ENCODE data around the gene CSGALNACT2. TPM values are rescaled to one million over a fixed set of nuclear protein-coding genes. Genes with fewer than 3 reads are reported as not detected.
"Not testable (repeated sequence)": the region's sequence is repeated elsewhere in the genome, so short reads cannot be mapped to it uniquely, and the experiment has no call there.

Gene CSGALNACT2
- total RNA-seq, 2 experiments from 2014 or later = 13.2 to 33.6 TPM

- Histone ChIP-seq H3K27ac (ENCODE audit: low read depth, low read length, poor library complexity, severe bottlenecking) (no peak overlapping the region), H3K9me3 (ENCODE audit: low read length) (peaks cover 7% of the 10 kb centered on the region; the same call in 1 of the 2 replicates), H3K36me3 (ENCODE audit: insufficient read depth, low read length) (peaks cover 92% of the 10 kb centered on the region), H3K4me1 (ENCODE audit: insufficient read depth, low read length, poor library complexity, severe bottlenecking) (no peaks in the 10 kb centered on the region), H3K79me2 (ENCODE audit: insufficient read depth, low read depth, low read length) (no peaks in the 10 kb centered on the region), H2AFZ (ENCODE audit: low read length) (no peak overlapping the region), H3K9me2 (ENCODE audit: insufficient read depth, low read length) (no peaks in the 10 kb centered on the region), H4K20me1 (ENCODE audit: insufficient read depth, low read length) (no peaks in the 10 kb centered on the region), H3K4me2 (ENCODE audit: low read length) (no peak overlapping the region), H3K4me3 (ENCODE audit: low read depth, low read length, poor library complexity, severe bottlenecking) (no peak overlapping the region)
- intact Hi-C loops (cut with micrococcal nuclease; ENCODE audit: unreplicated experiment) = no loop called here
- TF ChIP-seq EZH2phosphoT487 (IDR thresholded peaks at IDR 0.05; ENCODE audit: borderline replicate concordance, low read depth, low read length) (no peak), CTCF (conservative IDR thresholded peaks at IDR 0.05; ENCODE audit: low read length) (no peak)
- POLR2A ChIA-PET = interaction anchor here (1.1 kb wide), 1 partner anchor 29 kb away, joined by 3 read pairs; no protein-coding TSS in a partner anchor
- no TSS peak for BruUV-seq (replicated peaks)
- no peak for DNase-seq (ENCODE audit: low spot score)
- CTCF ChIA-PET (ENCODE audit: unreplicated experiment) = no interaction called here
Measured at GRCh38 chr10:43181146-43181545, 42.9 kb downstream of the CSGALNACT2 start.

DNA sequence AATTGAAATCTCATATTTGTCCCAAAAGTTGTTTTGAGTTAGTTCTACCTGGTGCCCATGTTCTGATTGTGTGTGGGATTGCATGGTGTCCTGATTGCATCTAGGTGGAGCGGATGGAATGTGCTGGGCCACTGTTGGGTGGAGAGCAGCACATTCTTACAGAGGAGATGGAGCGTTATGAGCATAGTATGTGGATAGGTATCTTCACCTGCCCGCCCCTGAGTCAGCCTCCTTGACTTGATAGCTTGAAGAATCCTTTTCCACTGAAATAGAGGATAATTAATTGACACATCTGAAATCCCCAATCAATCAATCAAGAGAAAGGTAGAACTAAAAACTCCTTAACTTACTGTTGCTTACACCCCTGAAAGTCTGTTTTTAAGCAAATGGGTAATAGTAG, 45.5 kb downstream of the CSGALNACT2 start:
- H2AFZ ChIP-seq (ENCODE audit: low read length); H3K4me1 ChIP-seq (ENCODE audit: insufficient read depth, low read length, poor library complexity, severe bottlenecking); H3K27ac ChIP-seq (ENCODE audit: low read depth, low read length, poor library complexity, severe bottlenecking); H3K4me2 ChIP-seq (ENCODE audit: low read length); H3K79me2 ChIP-seq (ENCODE audit: insufficient read depth, low read depth, low read length); DNase-seq (ENCODE audit: low spot score); BruUV-seq (replicated peaks); H3K9me3 ChIP-seq (ENCODE audit: low read length); POLR2A ChIA-PET; H3K4me3 ChIP-seq (ENCODE audit: low read depth, low read length, poor library complexity, severe bottlenecking); H4K20me1 ChIP-seq (ENCODE audit: insufficient read depth, low read length); CTCF ChIA-PET (ENCODE audit: unreplicated experiment); H3K9me2 ChIP-seq (ENCODE audit: insufficient read depth, low read length); intact Hi-C loops (cut with micrococcal nuclease; ENCODE audit: unreplicated experiment): not testable (repeated sequence)
- peaks cover 82% of the 10 kb centered on the region for H3K36me3 ChIP-seq (ENCODE audit: insufficient read depth, low read length)

GRCh38 chr10:43186150-43186549, 47.9 kb downstream of the CSGALNACT2 start:
- ChIA-PET POLR2A (no interaction called here), CTCF (ENCODE audit: unreplicated experiment) (no interaction called here)
- no peak overlapping the region for H2AFZ ChIP-seq (ENCODE audit: low read length)
- no peaks in the 10 kb centered on the region for H3K4me1 ChIP-seq (ENCODE audit: insufficient read depth, low read length, poor library complexity, severe bottlenecking)
- DNase-seq (ENCODE audit: low spot score) = no peak
- H4K20me1 ChIP-seq (ENCODE audit: insufficient read depth, low read length) = no peaks in the 10 kb centered on the region
- H3K9me2 ChIP-seq (ENCODE audit: insufficient read depth, low read length) = no peaks in the 10 kb centered on the region
- no peaks in the 10 kb centered on the region for H3K9me3 ChIP-seq (ENCODE audit: low read length)
- no peak overlapping the region for H3K27ac ChIP-seq (ENCODE audit: low read depth, low read length, poor library complexity, severe bottlenecking)
- H3K4me3 ChIP-seq (ENCODE audit: low read depth, low read length, poor library complexity, severe bottlenecking) = no peak overlapping the region
- no peaks in the 10 kb centered on the region for H3K79me2 ChIP-seq (ENCODE audit: insufficient read depth, low read depth, low read length)
- no peak for TF ChIP-seq EZH2phosphoT487 (IDR thresholded peaks at IDR 0.05; ENCODE audit: borderline replicate concordance, low read depth, low read length)
- no peak for TF ChIP-seq CTCF (conservative IDR thresholded peaks at IDR 0.05; ENCODE audit: low read length)
- no TSS peak for BruUV-seq (replicated peaks)
- intact Hi-C loops (cut with micrococcal nuclease; ENCODE audit: unreplicated experiment) = no loop called here
- H3K4me2 ChIP-seq (ENCODE audit: low read length) = no peak overlapping the region
- peaks cover 59% of the 10 kb centered on the region for H3K36me3 ChIP-seq (ENCODE audit: insufficient read depth, low read length)
